H9 (cell line): ENCODE data around the gene AHNAK. TPM values are rescaled to one million over a fixed set of nuclear protein-coding genes. Genes with fewer than 3 reads are reported as not detected.
A peak's percentile ranks its signal among the peaks of the same experiment; 100 is the strongest.

ENCODE experiments used
- DNase-seq: peaks from one replicate; pipeline ENCODE4 v3.0.0-alpha.2; 2017
- H2AFZ ChIP-seq: one replicate; pipeline ENCODE4 v1.6.1; 2013; ENCODE audit warnings: mild to moderate bottlenecking, low read length, control low read depth, moderate library complexity
- H2AK5ac ChIP-seq: 2 replicates; pipeline ENCODE4 v1.6.1; 2013; ENCODE audit warnings: low read length, control low read depth, mixed read lengths; ENCODE audit not compliant: insufficient read length
- H2BK120ac ChIP-seq: one replicate; pipeline ENCODE4 v1.6.1; 2013; ENCODE audit warnings: low read depth, mild to moderate bottlenecking, low read length, control low read depth, inconsistent platforms; ENCODE audit not compliant: poor library complexity, severe bottlenecking
- H2BK12ac ChIP-seq: 2 replicates; pipeline ENCODE4 v1.6.1; 2013; ENCODE audit warnings: low read length, control low read depth, mixed read lengths, low read depth; ENCODE audit not compliant: insufficient read length
- H2BK15ac ChIP-seq: 2 replicates; pipeline ENCODE4 v1.6.1; 2013; ENCODE audit warnings: low read depth, low read length, control low read depth
- H2BK20ac ChIP-seq: one replicate; pipeline ENCODE4 v1.6.1; 2013; ENCODE audit warnings: low read depth, mild to moderate bottlenecking, low read length, control low read depth, inconsistent platforms; ENCODE audit not compliant: poor library complexity, severe bottlenecking
- H2BK5ac ChIP-seq: 2 replicates; pipeline ENCODE4 v1.6.1; 2013; ENCODE audit warnings: low read length, control low read depth, mixed read lengths; ENCODE audit not compliant: insufficient read length
- H3K14ac ChIP-seq: 2 replicates; pipeline ENCODE4 v1.6.1; 2013; ENCODE audit warnings: low read length, control low read depth; ENCODE audit not compliant: insufficient read depth
- H3K18ac ChIP-seq: 2 replicates; pipeline ENCODE4 v1.6.1; 2013; ENCODE audit warnings: low read depth, mild to moderate bottlenecking, mixed read lengths, low read length, control low read depth; ENCODE audit not compliant: insufficient read length
- H3K23ac ChIP-seq: 2 replicates; pipeline ENCODE4 v1.6.1; 2013; ENCODE audit warnings: low read length, control low read depth, mixed read lengths, low read depth; ENCODE audit not compliant: insufficient read length
- H3K23me2 ChIP-seq: 2 replicates; pipeline ENCODE4 v1.6.1; 2013; ENCODE audit warnings: low read depth, mild to moderate bottlenecking, mixed read lengths, low read length, control low read depth; ENCODE audit not compliant: insufficient read length, poor library complexity, severe bottlenecking
- H3K27ac ChIP-seq: 2 replicates; pipeline ENCODE4 v1.5.1; 2013; ENCODE audit warnings: low read length, control low read depth, mixed read lengths, low read depth; ENCODE audit not compliant: insufficient read length
- H3K27me3 ChIP-seq: 2 replicates; pipeline ENCODE4 v1.6.1; 2013; ENCODE audit warnings: low read length, control low read depth, inconsistent platforms; ENCODE audit not compliant: insufficient read depth
- H3K4ac ChIP-seq: 2 replicates; pipeline ENCODE4 v1.6.1; 2013; ENCODE audit warnings: low read depth, mild to moderate bottlenecking, control low read depth, inconsistent platforms, low read length, moderate library complexity
- H3K4me1 ChIP-seq: 2 replicates; pipeline ENCODE4 v1.6.1; 2013; ENCODE audit warnings: low read length, control low read depth, inconsistent platforms; ENCODE audit not compliant: insufficient read depth
- H3K4me2 ChIP-seq: 2 replicates; pipeline ENCODE4 v1.6.1; 2013; ENCODE audit warnings: low read length, control low read depth, mixed read lengths; ENCODE audit not compliant: insufficient read length, insufficient read depth
- H3K56ac ChIP-seq: 2 replicates; pipeline ENCODE4 v1.6.1; 2013; ENCODE audit warnings: low read depth, mild to moderate bottlenecking, mixed read lengths, low read length, control low read depth; ENCODE audit not compliant: insufficient read length
- H3K79me1 ChIP-seq: 2 replicates; pipeline ENCODE4 v1.6.1; 2013; ENCODE audit warnings: low read depth, mild to moderate bottlenecking, moderate library complexity, low read length, control low read depth, inconsistent platforms; ENCODE audit not compliant: insufficient read depth, poor library complexity, severe bottlenecking
- H3K79me2 ChIP-seq: 2 replicates; pipeline ENCODE4 v1.6.1; 2013; ENCODE audit warnings: low read length, control low read depth, inconsistent platforms; ENCODE audit not compliant: insufficient read depth
- H3K9ac ChIP-seq: 2 replicates; pipeline ENCODE4 v1.6.1; 2013; ENCODE audit warnings: low read length, control low read depth, mixed read lengths; ENCODE audit not compliant: insufficient read length; ENCODE audit errors: extremely low read depth
- H3K9me3 ChIP-seq: one replicate; pipeline ENCODE4 v1.6.1; 2013; ENCODE audit warnings: low read depth, low read length, inconsistent platforms; ENCODE audit not compliant: control insufficient read depth
- H3T11ph ChIP-seq: one replicate; pipeline ENCODE4 v1.6.1; 2013; ENCODE audit warnings: mild to moderate bottlenecking, low read length, control low read depth, inconsistent platforms
- H4K20me1 ChIP-seq: one replicate; pipeline ENCODE4 v1.6.1; 2013; ENCODE audit not compliant: control insufficient read depth, insufficient read length, insufficient read depth
- H4K5ac ChIP-seq: 2 replicates; pipeline ENCODE4 v1.6.1; 2013; ENCODE audit warnings: low read depth, mild to moderate bottlenecking, mixed read lengths, low read length, control low read depth; ENCODE audit not compliant: insufficient read length
- H4K8ac ChIP-seq: replicated peaks from 2 replicates; pipeline ENCODE4 v1.6.1; 2013; ENCODE audit warnings: low read length, control low read depth, mixed read lengths, low read depth; ENCODE audit not compliant: insufficient read length
- H4K91ac ChIP-seq: 2 replicates; pipeline ENCODE4 v1.6.1; 2013; ENCODE audit warnings: low read depth, mild to moderate bottlenecking, moderate library complexity, mixed read lengths, low read length, control low read depth; ENCODE audit not compliant: insufficient read length
- H3K27ac Mint-ChIP-seq, 3 experiments: 2 replicates in 2 of 3; 3 replicates in 1 of 3; pipeline ENCODE4 v1.8.0; 2020 to 2021; ENCODE audit warnings: mixed read lengths in 3 of 3, mild to moderate bottlenecking in 1 of 3, moderate library complexity in 1 of 3
- H3K27me3 Mint-ChIP-seq: 2 replicates; pipeline ENCODE4 v1.8.0; 2021; ENCODE audit warnings: low read depth, mild to moderate bottlenecking, moderate library complexity, mixed read lengths
- H3K36me3 Mint-ChIP-seq, 3 experiments: 2 replicates in 2 of 3; 3 replicates in 1 of 3; pipeline ENCODE4 v1.8.0; 2020 to 2021; ENCODE audit warnings: low read depth in 3 of 3, mixed read lengths in 3 of 3; ENCODE audit not compliant: insufficient read depth in 1 of 3
- H3K4me1 Mint-ChIP-seq, 2 experiments: 2 replicates each; pipeline ENCODE4 v1.8.0; 2020; ENCODE audit warnings: mixed read lengths in 2 of 2
- H3K4me3 Mint-ChIP-seq, 2 experiments: 2 replicates in 1 of 2; 3 replicates in 1 of 2; pipeline ENCODE4 v1.8.0; 2020 to 2021; ENCODE audit warnings: mild to moderate bottlenecking in 2 of 2, mixed read lengths in 2 of 2, moderate library complexity in 1 of 2
- H3K9me3 Mint-ChIP-seq, 2 experiments: 2 replicates in 1 of 2; 3 replicates in 1 of 2; pipeline ENCODE4 v1.8.0; 2020; ENCODE audit warnings: mild to moderate bottlenecking in 2 of 2, mixed read lengths in 2 of 2, moderate library complexity in 1 of 2
- WGBS: extraction: QIAGEN DNeasy Blood & Tissue Kit; methylation state at CpG from one replicate; pipeline ENCODE4 v1.1.7; 2013; ENCODE audit warnings: missing lambda C conversion rate, low lambda C conversion rate, mixed read lengths; ENCODE audit not compliant: insufficient read length; ENCODE audit errors: extremely low coverage; 5-methylcytosine and 5-hydroxymethylcytosine counted together
- total RNA-seq: library from RNA; stranded (reverse); gene quantifications from 2 replicates; pipeline ENCODE4 v1.2.1, GENCODE V29; 2021
- TF ChIP-seq, protein P1 (sequence below): fragments of 200-600 bp; sonication (generic); conservative IDR thresholded peaks from 3 replicates; pipeline ENCODE4 v1.8.0; 2021; ENCODE audit warnings: antibody characterized with exemption, mild to moderate bottlenecking

AHNAK gene
- total RNA-seq, 1 experiment from 2014 or later, result 15.2 TPM

GRCh38 chr11:62504158-62504973 is 42.2 kb downstream of the AHNAK start:
- no peaks in the 10 kb centered on the region; the same call in 1 of the 2 replicates for H3K27me3 ChIP-seq
- TF ChIP-seq, protein P1, sequence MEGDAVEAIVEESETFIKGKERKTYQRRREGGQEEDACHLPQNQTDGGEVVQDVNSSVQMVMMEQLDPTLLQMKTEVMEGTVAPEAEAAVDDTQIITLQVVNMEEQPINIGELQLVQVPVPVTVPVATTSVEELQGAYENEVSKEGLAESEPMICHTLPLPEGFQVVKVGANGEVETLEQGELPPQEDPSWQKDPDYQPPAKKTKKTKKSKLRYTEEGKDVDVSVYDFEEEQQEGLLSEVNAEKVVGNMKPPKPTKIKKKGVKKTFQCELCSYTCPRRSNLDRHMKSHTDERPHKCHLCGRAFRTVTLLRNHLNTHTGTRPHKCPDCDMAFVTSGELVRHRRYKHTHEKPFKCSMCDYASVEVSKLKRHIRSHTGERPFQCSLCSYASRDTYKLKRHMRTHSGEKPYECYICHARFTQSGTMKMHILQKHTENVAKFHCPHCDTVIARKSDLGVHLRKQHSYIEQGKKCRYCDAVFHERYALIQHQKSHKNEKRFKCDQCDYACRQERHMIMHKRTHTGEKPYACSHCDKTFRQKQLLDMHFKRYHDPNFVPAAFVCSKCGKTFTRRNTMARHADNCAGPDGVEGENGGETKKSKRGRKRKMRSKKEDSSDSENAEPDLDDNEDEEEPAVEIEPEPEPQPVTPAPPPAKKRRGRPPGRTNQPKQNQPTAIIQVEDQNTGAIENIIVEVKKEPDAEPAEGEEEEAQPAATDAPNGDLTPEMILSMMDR, result no peak

More at GRCh38 chr11:62504158-62504973, 42.2 kb downstream of the AHNAK start:
- no peak overlapping the region for H2BK15ac ChIP-seq
- 0 out of 2 replicates have a peak overlapping the region, but pooled peaks have one; percentile 60 for H3K14ac ChIP-seq
- H3K79me2 ChIP-seq, result no peaks in the 10 kb centered on the region
- H3K4me2 ChIP-seq, result peak overlapping the region; percentile 54
- no peak overlapping the region for H2BK12ac ChIP-seq
- H3T11ph ChIP-seq, result no peak overlapping the region
- H2BK120ac ChIP-seq, result no peak overlapping the region
- Mint-ChIP-seq H3K27ac (peak overlapping the region in 1 of 3 experiments; percentile 50; a peak in 1 of 7 replicates), H3K4me3 (peak overlapping the region in 1 of 2 experiments; percentile 76; a peak in 2 of 5 replicates), H3K4me1 (peaks cover 50 to 75% of the 10 kb centered on the region in 2 experiments), H3K9me3 (no peaks in the 10 kb centered on the region), H3K36me3 (no peaks in the 10 kb centered on the region), H3K27me3 (peaks cover 54% of the 10 kb centered on the region)
- H3K9ac ChIP-seq, result no peak overlapping the region
- no peak overlapping the region for H3K56ac ChIP-seq
- no CpG with 5 or more reads among the region's 15 CpGs for WGBS
- no peak overlapping the region for H2AFZ ChIP-seq
- no peaks in the 10 kb centered on the region; the same call in 1 of the 2 replicates for H3K4me1 ChIP-seq
- H3K18ac ChIP-seq, result no peak overlapping the region
- no peak overlapping the region for H4K91ac ChIP-seq
- no peaks in the 10 kb centered on the region for H3K9me3 ChIP-seq
- no peak overlapping the region for H3K23ac ChIP-seq
- H3K23me2 ChIP-seq, result peaks cover 8% of the 10 kb centered on the region
- H4K5ac ChIP-seq, result no peak overlapping the region
- H3K4ac ChIP-seq, result no peak overlapping the region
- peak; percentile 49 for DNase-seq
- no peaks in the 10 kb centered on the region for H3K79me1 ChIP-seq
- H2BK20ac ChIP-seq, result no peak overlapping the region
- no peaks in the 10 kb centered on the region for H4K20me1 ChIP-seq
- no peak overlapping the region for H2AK5ac ChIP-seq
- no peak overlapping the region for H2BK5ac ChIP-seq
- no peak overlapping the region for H4K8ac ChIP-seq
- H3K27ac ChIP-seq, result no peak overlapping the region
